Esophagus squamous epithelium (tissue), 5 donors: ENCODE data around the gene GNAT3. TPM values are rescaled to one million over a fixed set of nuclear protein-coding genes. Genes with fewer than 3 reads are reported as not detected.

ENCODE experiments used
- DNase-seq: peaks from one replicate; lab custom pipeline; 2025; lab: John Stamatoyannopoulos, UW
- H3K27ac ChIP-seq, 4 donors: fragments of 200-600 bp; sonication (generic); one replicate each; pipeline ENCODE4 v1.5.1; 2016 to 2019; ENCODE audit warnings: mild to moderate bottlenecking in 1 of 4
- H3K27me3 ChIP-seq, 4 donors: fragments of 200-600 bp; sonication (generic); 1 replicate in 3 of 4; 2 replicates in 1 of 4; pipeline versions ENCODE4 v1.5.1 to v1.6.0; 2017 to 2021; ENCODE audit warnings: antibody characterized with exemption in 1 of 4
- H3K36me3 ChIP-seq, 3 donors: fragments of 200-600 bp; sonication (generic); one replicate each; pipeline ENCODE4 v1.5.1; 2016 to 2019
- H3K4me1 ChIP-seq, 3 donors: fragments of 200-600 bp; sonication (generic); one replicate each; pipeline ENCODE4 v1.5.1; 2017 to 2019
- H3K4me3 ChIP-seq, 4 donors: fragments of 200-600 bp; sonication (generic); 1 replicate in 3 of 4; 2 replicates in 1 of 4; pipeline ENCODE4 v1.5.1; 2016 to 2019; ENCODE audit warnings: mild to moderate bottlenecking in 2 of 4, moderate library complexity in 1 of 4
- H3K9me3 ChIP-seq, 3 donors: fragments of 200-600 bp; sonication (generic); one replicate each; pipeline ENCODE4 v1.5.1; 2016 to 2019
- CTCF ChIP-seq, 6 experiments: fragments of 450-650 bp in 4 of 6; fragments of 200-600 bp in 2 of 6; sonication (generic) in 2 of 6; IDR thresholded peaks; one replicate each; pipeline ENCODE4 v1.5.1; 2016 to 2019; ENCODE audit warnings: antibody characterized with exemption in 6 of 6, mild to moderate bottlenecking in 4 of 6, moderate library complexity in 4 of 6
- POLR2A ChIP-seq, 4 donors: fragments of 450-650 bp; IDR thresholded peaks; one replicate each; pipeline ENCODE4 v1.6.1; 2017; ENCODE audit warnings: antibody characterized with exemption in 4 of 4, mild to moderate bottlenecking in 4 of 4, moderate library complexity in 3 of 4
- WGBS, 2 donors: methylation state at CpG; one replicate each; pipeline ENCODE4 v1.1.5; 2018; 5-methylcytosine and 5-hydroxymethylcytosine counted together
- intact Hi-C: fragments of 100-400 bp; cut with DNase I; formaldehyde crosslinking; loops from one replicate; pipeline ENCODE4 v1.15.0; 2022
- total RNA-seq, 4 donors: library from RNA; depleted of rRNA; stranded (reverse); fragments of >200 nt; gene quantifications; one replicate each; pipeline ENCODE4 v1.1.0, GENCODE V29; 2016
- donor health status: DM: yes; HTN: yes; CAD: no.

The GNAT3 gene
- total RNA-seq, result not detected

GRCh38 chr7:80511964-80512363 is at the start of gene GNAT3:
Gene GNAT3 (minus strand): TSS chr7:80512064. CDS start chr7:80511926, 138 bp downstream.
- 88 to 94% methylated on average over 3 of the region's 3 CpGs for WGBS, 2 donors
- TF ChIP-seq CTCF (IDR thresholded peaks at IDR 0.05) (no peak), POLR2A (IDR thresholded peaks at IDR 0.05) (no peak)
- no peaks in the 10 kb centered on the region for H3K36me3 ChIP-seq
- no peaks in the 10 kb centered on the region for H3K27me3 ChIP-seq
- no peak within 1 kb of the TSS for H3K27ac ChIP-seq
- no peak for DNase-seq
- no peaks in the 10 kb centered on the region for H3K9me3 ChIP-seq
- no peaks in the 10 kb centered on the region for H3K4me1 ChIP-seq
- H3K4me3 ChIP-seq, result no peak within 1 kb of the TSS
- intact Hi-C loops, result no loop called here

- intact Hi-C loops, result no loop called here
- Histone ChIP-seq H3K27me3 (no peaks in the 10 kb centered on the region), H3K9me3 (peaks cover 0 to 27% (median 0%) of the 10 kb centered on the region in 3 donors), H3K36me3 (no peaks in the 10 kb centered on the region), H3K4me3 (no peak overlapping the region), H3K4me1 (no peaks in the 10 kb centered on the region), H3K27ac (no peak overlapping the region)
- 65 to 66% methylated on average over 3 of the region's 3 CpGs for WGBS, 2 donors
- no peak for TF ChIP-seq CTCF (IDR thresholded peaks at IDR 0.05)
- no peak for TF ChIP-seq POLR2A (IDR thresholded peaks at IDR 0.05)
- no peak for DNase-seq
Observed at GRCh38 chr7:80558116-80558515, 46.3 kb upstream of the GNAT3 start.

DNA sequence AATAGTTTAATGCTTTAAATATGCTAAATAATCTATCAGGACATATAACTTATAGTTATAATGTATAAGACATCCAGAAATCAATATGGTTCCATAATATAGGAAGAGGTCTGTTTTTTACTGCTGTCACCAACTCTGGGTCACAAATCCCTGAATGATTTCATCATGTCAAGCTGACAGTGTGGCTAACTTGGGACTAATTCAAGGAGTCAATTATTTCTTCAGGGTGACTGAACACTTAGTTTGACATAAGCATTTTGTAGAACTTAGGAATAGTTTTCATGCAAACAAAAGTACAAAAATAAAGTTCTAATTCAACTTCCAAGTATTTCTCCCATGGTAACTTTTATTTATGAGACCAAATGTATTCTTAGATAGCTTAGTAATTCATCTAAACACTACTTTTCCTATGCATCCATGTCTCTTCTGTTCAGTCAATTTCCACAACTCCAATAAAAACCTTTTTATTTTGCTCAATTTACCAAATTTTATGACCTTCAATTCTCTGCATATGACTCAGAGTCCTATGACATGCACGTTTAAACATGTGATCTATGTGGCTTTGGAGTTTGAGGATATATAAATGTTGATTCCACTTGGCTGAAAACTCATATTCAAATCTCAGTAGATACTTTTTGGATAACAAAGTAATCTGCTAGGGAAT is 40.3 kb upstream of the GNAT3 start:
- H3K27me3 ChIP-seq, result no peaks in the 10 kb centered on the region
- 23 to 33% methylated on average over 1 of the region's 1 CpG for WGBS, 2 donors
- TF ChIP-seq POLR2A (IDR thresholded peaks at IDR 0.05) (no peak), CTCF (IDR thresholded peaks at IDR 0.05) (no peak)

DNA sequence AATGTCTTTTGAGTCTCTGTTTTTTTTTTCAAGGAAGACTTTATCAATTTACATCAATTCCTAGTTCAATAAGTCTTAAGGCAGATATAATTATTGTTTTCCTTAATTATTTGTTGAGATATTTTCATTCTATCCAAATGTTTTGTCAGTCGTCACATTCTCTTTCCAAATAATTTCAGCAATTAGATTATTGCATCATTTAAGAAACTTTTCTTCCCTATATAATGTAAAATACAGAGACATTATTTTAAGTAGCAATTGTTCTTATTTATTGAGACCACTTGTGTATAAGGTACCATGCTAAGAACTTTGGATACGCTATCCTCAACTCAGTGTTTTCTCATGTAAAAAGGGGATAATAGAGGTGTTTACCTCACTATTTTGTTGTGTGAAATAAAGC is 38.1 kb upstream of the GNAT3 start:
- peaks cover 0 to 8% (median 0%) of the 10 kb centered on the region in 3 donors for H3K4me1 ChIP-seq
- no peaks in the 10 kb centered on the region for H3K27me3 ChIP-seq
- DNase-seq, result no peak
- no peaks in the 10 kb centered on the region for H3K36me3 ChIP-seq
- 91 to 93% methylated on average over 2 of the region's 2 CpGs for WGBS, 2 donors
- intact Hi-C loops, result no loop called here
- no peak for TF ChIP-seq POLR2A (IDR thresholded peaks at IDR 0.05)
- no peak for TF ChIP-seq CTCF (IDR thresholded peaks at IDR 0.05)
- H3K9me3 ChIP-seq, result peaks cover 0 to 6% (median 5%) of the 10 kb centered on the region in 3 donors
- no peak overlapping the region for H3K27ac ChIP-seq
- H3K4me3 ChIP-seq, result no peak overlapping the region

More for the DNA sequence above, 40.3 kb upstream of the GNAT3 start:
- no peak for DNase-seq
- Histone ChIP-seq H3K36me3 (no peaks in the 10 kb centered on the region), H3K9me3 (no peaks in the 10 kb centered on the region), H3K27ac (no peak overlapping the region), H3K4me3 (no peak overlapping the region), H3K4me1 (peaks cover 0 to 8% (median 0%) of the 10 kb centered on the region in 3 donors)
- intact Hi-C loops, result no loop called here

GRCh38 chr7:80548840-80549530 is 37.1 kb upstream of the GNAT3 start:
- no peak for DNase-seq

More at GRCh38 chr7:80548840-80549530, 37.1 kb upstream of the GNAT3 start:
- Histone ChIP-seq H3K36me3 (no peaks in the 10 kb centered on the region), H3K9me3 (peaks cover 0 to 13% (median 6%) of the 10 kb centered on the region in 3 donors), H3K4me1 (peaks cover 0 to 8% (median 0%) of the 10 kb centered on the region in 3 donors), H3K4me3 (no peak overlapping the region), H3K27ac (no peak overlapping the region), H3K27me3 (no peaks in the 10 kb centered on the region)
- intact Hi-C loops, result no loop called here
- TF ChIP-seq POLR2A (IDR thresholded peaks at IDR 0.05) (no peak), CTCF (IDR thresholded peaks at IDR 0.05) (no peak)
